ENCODE data around the gene LDLR. TPM values are rescaled to one million over a fixed set of nuclear protein-coding genes. Genes with fewer than 3 reads are reported as not detected.

LDLR gene
- polyA plus RNA-seq, 2 of the 4 experiments (the other 2 are of a cell fraction), result 29.2 to 55.8 TPM

- H3K4me2 ChIP-seq, result no peak overlapping the region
These were observed 43.7 kb upstream of the LDLR start for GRCh38 chr19:11045536-11045935.

GRCh38 chr19:11046605-11047354, 42.5 kb upstream of the LDLR start:
- Histone ChIP-seq H3K4me2 (no peak overlapping the region), H3K9me3 (no peaks in the 10 kb centered on the region), H3K4me3 (no peak overlapping the region), H3K27ac (no peak overlapping the region), H3K4me1 (no peaks in the 10 kb centered on the region)
- DNase-seq (ENCODE audit: low read depth in 1 of 2, low spot score in 1 of 2), result no peak
- ATAC-seq, result no peak
- no peak for FAIRE-seq
- ChIA-PET CTCF (interaction anchor here (0.9 to 4.2 kb wide), 2 partner anchors 12 to 84 kb away, joined by 4 to 22 read pairs; no protein-coding TSS in a partner anchor), POLR2A (no interaction called here)
- WGBS (ENCODE audit: missing lambda C conversion rate), result 97% methylated on average over 14 of the region's 14 CpGs
- TF ChIP-seq, protein P1, sequence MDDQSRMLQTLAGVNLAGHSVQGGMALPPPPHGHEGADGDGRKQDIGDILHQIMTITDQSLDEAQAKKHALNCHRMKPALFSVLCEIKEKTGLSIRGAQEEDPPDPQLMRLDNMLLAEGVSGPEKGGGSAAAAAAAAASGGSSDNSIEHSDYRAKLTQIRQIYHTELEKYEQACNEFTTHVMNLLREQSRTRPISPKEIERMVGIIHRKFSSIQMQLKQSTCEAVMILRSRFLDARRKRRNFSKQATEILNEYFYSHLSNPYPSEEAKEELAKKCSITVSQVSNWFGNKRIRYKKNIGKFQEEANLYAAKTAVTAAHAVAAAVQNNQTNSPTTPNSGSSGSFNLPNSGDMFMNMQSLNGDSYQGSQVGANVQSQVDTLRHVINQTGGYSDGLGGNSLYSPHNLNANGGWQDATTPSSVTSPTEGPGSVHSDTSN (IDR thresholded peaks at IDR 0.05), result no peak
- no peak for TF ChIP-seq ESRRA (IDR thresholded peaks at IDR 0.05; ENCODE audit: borderline replicate concordance, low read length)
- TF ChIP-seq SMC3 (IDR thresholded peaks at IDR 0.05), result no peak
- TF ChIP-seq, protein P2, sequence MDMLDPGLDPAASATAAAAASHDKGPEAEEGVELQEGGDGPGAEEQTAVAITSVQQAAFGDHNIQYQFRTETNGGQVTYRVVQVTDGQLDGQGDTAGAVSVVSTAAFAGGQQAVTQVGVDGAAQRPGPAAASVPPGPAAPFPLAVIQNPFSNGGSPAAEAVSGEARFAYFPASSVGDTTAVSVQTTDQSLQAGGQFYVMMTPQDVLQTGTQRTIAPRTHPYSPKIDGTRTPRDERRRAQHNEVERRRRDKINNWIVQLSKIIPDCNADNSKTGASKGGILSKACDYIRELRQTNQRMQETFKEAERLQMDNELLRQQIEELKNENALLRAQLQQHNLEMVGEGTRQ (IDR thresholded peaks at IDR 0.05), result no peak
- no peak for TF ChIP-seq ATOH8 (CRISPR knock-in tag; IDR thresholded peaks at IDR 0.05; ENCODE audit: low read depth)
- TF ChIP-seq ZC3H11A (IDR thresholded peaks at IDR 0.05), result no peak
- TF ChIP-seq CBX8 (IDR thresholded peaks at IDR 0.05), result no peak
- no peak for TF ChIP-seq EHF (CRISPR knock-in tag; IDR thresholded peaks at IDR 0.05)

More at GRCh38 chr19:11045536-11045935, 43.7 kb upstream of the LDLR start:
- 99% methylated on average over 4 of the region's 4 CpGs for WGBS (ENCODE audit: missing lambda C conversion rate)
- POLR2A ChIA-PET, result no interaction called here
- FAIRE-seq, result no peak
- ATAC-seq, result no peak
- no peak overlapping the region for H3K27ac ChIP-seq
- no peaks in the 10 kb centered on the region for H3K4me1 ChIP-seq
- DNase-seq (ENCODE audit: low read depth in 1 of 2, low spot score in 1 of 2), result no peak
- TF ChIP-seq JUNB (IDR thresholded peaks at IDR 0.05), result no peak
- TF ChIP-seq, protein P1 (IDR thresholded peaks at IDR 0.05), result no peak
- TF ChIP-seq, protein P3, sequence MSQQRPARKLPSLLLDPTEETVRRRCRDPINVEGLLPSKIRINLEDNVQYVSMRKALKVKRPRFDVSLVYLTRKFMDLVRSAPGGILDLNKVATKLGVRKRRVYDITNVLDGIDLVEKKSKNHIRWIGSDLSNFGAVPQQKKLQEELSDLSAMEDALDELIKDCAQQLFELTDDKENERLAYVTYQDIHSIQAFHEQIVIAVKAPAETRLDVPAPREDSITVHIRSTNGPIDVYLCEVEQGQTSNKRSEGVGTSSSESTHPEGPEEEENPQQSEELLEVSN (IDR thresholded peaks at IDR 0.05; ENCODE audit: borderline replicate concordance, low read depth), result no peak
- no peak for TF ChIP-seq CTCF (IDR thresholded peaks at IDR 0.05)
- TF ChIP-seq TP53 (CRISPR knock-in tag; IDR thresholded peaks at IDR 0.05), result no peak
- TF ChIP-seq KDM5A (IDR thresholded peaks at IDR 0.05), result no peak
- TF ChIP-seq KDM1A (IDR thresholded peaks at IDR 0.05; ENCODE audit: low read depth), result no peak
- TF ChIP-seq NR3C1 (IDR thresholded peaks at IDR 0.05), result no peak
- TF ChIP-seq ZNF302 (CRISPR knock-in tag; IDR thresholded peaks at IDR 0.05), result no peak
- no peak for TF ChIP-seq MAX (IDR thresholded peaks at IDR 0.05)
- TF ChIP-seq TFCP2L1 (CRISPR knock-in tag; IDR thresholded peaks at IDR 0.05), result no peak
- TF ChIP-seq ESRRA (IDR thresholded peaks at IDR 0.05; ENCODE audit: borderline replicate concordance, low read length), result no peak
- no peak for TF ChIP-seq HMGXB4 (CRISPR knock-in tag; IDR thresholded peaks at IDR 0.05; ENCODE audit: borderline replicate concordance)
- TF ChIP-seq CEBPB (IDR thresholded peaks at IDR 0.05), result no peak
- TF ChIP-seq POLR2A (IDR thresholded peaks at IDR 0.05; ENCODE audit: low read length), result no peak
- H3K4me3 ChIP-seq, result no peak overlapping the region
- CTCF ChIA-PET, result interaction anchor here (0.6 to 4.2 kb wide), 3 partner anchors 10 to 1164 kb away, joined by 3 to 22 read pairs (median 3); no protein-coding TSS in a partner anchor
- no peaks in the 10 kb centered on the region for H3K9me3 ChIP-seq
